Activated naive CD4-positive, alpha-beta T cell treated with anti-CD3 and anti-CD28 coated beads for 36 hours (primary cell): ENCODE measurements around the gene SYCP1. TPM values are rescaled to one million over a fixed set of nuclear protein-coding genes. Genes with fewer than 3 reads are reported as not detected.
A peak's percentile ranks its signal among the peaks of the same experiment; 100 is the strongest.
"Not testable (repeated sequence)": the region's sequence is repeated elsewhere in the genome, so short reads cannot be mapped to it uniquely, and the experiment has no call there.

ENCODE experiments used
- CTCF ChIA-PET: fragments of 350-600 bp; sonication (Branson Sonifier 250); formaldehyde crosslinking; loops from one replicate; lab custom pipeline; 2021; ENCODE audit warnings: antibody characterized with exemption; lab: Charles Lee
- DNase-seq: peaks from one replicate; pipeline ENCODE4 v3.0.0-alpha.2; 2020
- H3K27ac Mint-ChIP-seq: one replicate; pipeline ENCODE4 v1.8.0; 2021; ENCODE audit warnings: mild to moderate bottlenecking, mixed read lengths
- H3K27me3 Mint-ChIP-seq: one replicate; pipeline ENCODE4 v1.8.0; 2021; ENCODE audit warnings: low read depth, mixed read lengths
- H3K36me3 Mint-ChIP-seq: one replicate; pipeline ENCODE4 v1.8.0; 2021; ENCODE audit warnings: low read depth, mixed read lengths
- H3K4me1 Mint-ChIP-seq: one replicate; pipeline ENCODE4 v1.8.0; 2021; ENCODE audit warnings: low read depth, mixed read lengths
- H3K4me3 Mint-ChIP-seq: one replicate; pipeline ENCODE4 v1.8.0; 2021; ENCODE audit warnings: mild to moderate bottlenecking, moderate library complexity, mixed read lengths
- H3K9me3 Mint-ChIP-seq: one replicate; pipeline ENCODE4 v1.8.0; 2021; ENCODE audit warnings: mixed read lengths
- intact Hi-C: fragments of 100-400 bp; cut with micrococcal nuclease; formaldehyde crosslinking; loops from one replicate; pipeline ENCODE4 v1.15.1; 2023
- total RNA-seq, 2 experiments: library from RNA; stranded (reverse); gene quantifications; one replicate each; pipeline ENCODE4 v1.2.3, GENCODE V29; 2021

The SYCP1 gene, protein sequence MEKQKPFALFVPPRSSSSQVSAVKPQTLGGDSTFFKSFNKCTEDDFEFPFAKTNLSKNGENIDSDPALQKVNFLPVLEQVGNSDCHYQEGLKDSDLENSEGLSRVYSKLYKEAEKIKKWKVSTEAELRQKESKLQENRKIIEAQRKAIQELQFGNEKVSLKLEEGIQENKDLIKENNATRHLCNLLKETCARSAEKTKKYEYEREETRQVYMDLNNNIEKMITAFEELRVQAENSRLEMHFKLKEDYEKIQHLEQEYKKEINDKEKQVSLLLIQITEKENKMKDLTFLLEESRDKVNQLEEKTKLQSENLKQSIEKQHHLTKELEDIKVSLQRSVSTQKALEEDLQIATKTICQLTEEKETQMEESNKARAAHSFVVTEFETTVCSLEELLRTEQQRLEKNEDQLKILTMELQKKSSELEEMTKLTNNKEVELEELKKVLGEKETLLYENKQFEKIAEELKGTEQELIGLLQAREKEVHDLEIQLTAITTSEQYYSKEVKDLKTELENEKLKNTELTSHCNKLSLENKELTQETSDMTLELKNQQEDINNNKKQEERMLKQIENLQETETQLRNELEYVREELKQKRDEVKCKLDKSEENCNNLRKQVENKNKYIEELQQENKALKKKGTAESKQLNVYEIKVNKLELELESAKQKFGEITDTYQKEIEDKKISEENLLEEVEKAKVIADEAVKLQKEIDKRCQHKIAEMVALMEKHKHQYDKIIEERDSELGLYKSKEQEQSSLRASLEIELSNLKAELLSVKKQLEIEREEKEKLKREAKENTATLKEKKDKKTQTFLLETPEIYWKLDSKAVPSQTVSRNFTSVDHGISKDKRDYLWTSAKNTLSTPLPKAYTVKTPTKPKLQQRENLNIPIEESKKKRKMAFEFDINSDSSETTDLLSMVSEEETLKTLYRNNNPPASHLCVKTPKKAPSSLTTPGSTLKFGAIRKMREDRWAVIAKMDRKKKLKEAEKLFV
- total RNA-seq, result not detected

DNA sequence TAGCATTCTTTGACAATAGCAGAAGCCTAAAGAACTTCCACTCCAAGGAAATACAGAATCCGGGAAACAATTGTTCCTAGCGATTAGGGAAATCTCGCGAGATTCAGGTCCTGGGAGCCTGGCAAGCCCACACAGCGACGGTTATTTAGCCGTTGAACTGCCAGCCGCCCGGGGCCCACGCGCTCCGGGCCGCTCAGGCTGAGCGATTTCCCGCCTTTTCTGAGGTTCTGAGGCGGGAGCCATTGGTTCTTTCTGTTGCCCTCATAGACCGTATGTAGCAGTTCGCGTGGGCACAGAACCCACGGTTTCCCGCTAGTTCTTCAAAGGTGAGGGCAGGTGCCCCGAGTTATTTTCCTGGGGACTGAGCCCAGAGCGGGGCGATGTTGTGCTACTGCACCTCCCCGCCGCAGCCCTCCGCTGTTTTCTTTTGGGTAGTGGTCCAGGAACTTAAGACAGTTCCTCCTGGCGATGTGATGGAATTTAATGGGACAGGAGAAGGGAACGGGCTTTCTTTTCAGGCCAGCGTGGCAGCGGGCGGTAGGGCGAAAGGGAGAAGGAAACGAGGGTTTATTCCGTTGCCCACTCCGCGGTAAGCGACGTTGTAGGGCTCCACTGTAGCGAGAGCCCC, at the start of gene SYCP1:
SYCP1 (plus strand) TSS at position 171 of the 628 bp plus-strand sequence. CDS start 602 bp downstream, outside the sequence.
- H3K36me3 Mint-ChIP-seq, result no peaks in the 10 kb centered on the region
- peak within 1 kb of the TSS; percentile 43 for H3K4me3 Mint-ChIP-seq

DNA sequence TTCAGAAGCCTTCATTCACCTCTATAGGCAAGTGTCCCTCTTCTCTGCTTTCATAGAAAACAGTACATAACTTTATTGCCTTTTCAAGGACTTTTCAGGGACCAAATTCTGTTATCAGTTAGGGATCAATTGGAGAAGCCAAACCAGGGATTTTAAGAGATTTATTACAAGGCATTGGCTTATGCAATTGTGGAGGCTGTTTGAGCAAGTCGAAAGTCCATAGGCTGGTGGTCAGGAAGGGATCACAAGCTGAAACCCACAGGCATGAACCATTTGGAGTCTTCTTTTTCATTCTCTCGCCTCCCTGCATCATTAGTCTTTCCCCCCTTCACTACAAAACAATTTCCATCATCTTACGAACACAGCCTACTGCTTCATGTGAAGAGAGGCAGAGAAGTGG, 34.8 kb upstream of the SYCP1 start:
- DNase-seq, result no peak
- CTCF ChIA-PET, result no interaction called here
- Mint-ChIP-seq H3K27me3 (peaks cover 9% of the 10 kb centered on the region), H3K36me3 (peaks cover 3% of the 10 kb centered on the region), H3K9me3 (peaks cover 15% of the 10 kb centered on the region), H3K4me1 (no peaks in the 10 kb centered on the region), H3K27ac (no peak overlapping the region), H3K4me3 (no peak overlapping the region)
- intact Hi-C loops, result no loop called here

More for the DNA sequence above, at the start of gene SYCP1:
- DNase-seq, result no peak
- Mint-ChIP-seq H3K9me3 (no peaks in the 10 kb centered on the region), H3K27ac (no peak within 1 kb of the TSS), H3K4me1 (peaks cover 8% of the 10 kb centered on the region), H3K27me3 (peaks cover 29% of the 10 kb centered on the region)
- CTCF ChIA-PET, result no interaction called here
- intact Hi-C loops, result no loop called here

DNA sequence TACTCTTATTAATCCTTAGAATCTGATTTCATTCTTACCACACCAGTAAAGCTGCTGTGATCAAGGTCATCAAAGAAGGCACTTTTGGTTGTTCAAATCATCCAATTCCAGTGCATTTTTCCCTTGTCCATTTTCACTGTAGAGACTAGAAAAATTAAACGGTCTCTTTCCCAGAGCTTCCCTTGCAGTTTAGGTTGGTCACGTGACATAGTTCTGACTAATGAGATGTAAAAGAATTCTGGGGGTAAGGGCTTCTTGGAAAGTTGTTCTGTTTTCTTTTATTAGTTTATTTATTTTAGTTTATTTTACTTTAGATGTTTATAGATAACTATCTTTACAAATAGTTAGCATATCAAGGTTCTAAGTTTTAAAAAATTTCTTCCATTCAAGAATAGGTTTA, 34.3 kb upstream of the SYCP1 start:
- H3K4me3 Mint-ChIP-seq, result no peak overlapping the region
- H3K27ac Mint-ChIP-seq, result no peak overlapping the region
- no peak for DNase-seq
- H3K27me3 Mint-ChIP-seq, result peaks cover 9% of the 10 kb centered on the region
- no peaks in the 10 kb centered on the region for H3K4me1 Mint-ChIP-seq
- H3K9me3 Mint-ChIP-seq, result peaks cover 15% of the 10 kb centered on the region
- CTCF ChIA-PET, result no interaction called here
- intact Hi-C loops, result no loop called here
- peaks cover 3% of the 10 kb centered on the region for H3K36me3 Mint-ChIP-seq

DNA sequence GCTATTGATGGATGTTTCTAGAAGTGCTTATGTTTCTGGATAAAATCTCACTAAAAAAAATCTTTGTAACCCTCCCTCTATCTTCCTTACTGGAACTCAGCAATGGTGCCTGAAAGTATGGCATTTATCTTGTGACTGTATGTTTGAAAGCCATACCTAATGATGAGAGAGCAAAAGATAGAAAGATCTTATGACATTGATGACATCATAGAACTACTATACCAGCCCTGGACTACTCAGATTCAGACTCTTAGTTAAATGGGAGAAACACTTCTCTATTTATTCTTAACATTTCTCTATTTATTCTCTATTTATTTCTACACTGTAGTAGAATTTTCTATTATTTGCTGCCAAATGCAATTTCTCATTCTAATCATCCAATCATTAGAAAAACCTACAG, 32.7 kb upstream of the SYCP1 start:
- CTCF ChIA-PET, result no interaction called here
- intact Hi-C loops, result no loop called here
- Mint-ChIP-seq H3K4me3 (no peak overlapping the region), H3K36me3 (peaks cover 3% of the 10 kb centered on the region), H3K4me1 (no peaks in the 10 kb centered on the region), H3K27ac (no peak overlapping the region), H3K27me3 (peaks cover 12% of the 10 kb centered on the region), H3K9me3 (peaks cover 15% of the 10 kb centered on the region)
- no peak for DNase-seq

DNA sequence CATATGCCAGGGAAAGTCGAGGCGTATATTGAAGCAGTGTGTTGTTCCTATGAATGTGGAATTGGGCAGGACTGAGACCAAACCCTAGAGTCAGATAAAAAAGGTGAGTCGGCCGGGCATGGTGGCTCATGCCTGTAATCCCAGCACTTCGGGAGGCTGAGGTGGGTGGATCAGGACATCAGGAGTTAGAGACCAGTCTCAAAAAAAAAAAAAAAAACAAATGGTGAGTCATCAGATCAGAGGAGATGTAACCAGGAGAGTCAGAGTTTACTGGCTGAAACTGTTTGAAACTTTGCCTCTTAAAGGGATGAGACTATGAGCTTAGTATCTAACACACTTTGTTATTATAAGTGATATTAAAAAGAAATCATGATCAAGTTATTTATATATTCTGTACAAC, 26.4 kb upstream of the SYCP1 start:
- Mint-ChIP-seq H3K27me3 (peaks cover 6% of the 10 kb centered on the region), H3K36me3 (peaks cover 3% of the 10 kb centered on the region), H3K4me1 (no peaks in the 10 kb centered on the region), H3K4me3 (no peak overlapping the region), H3K9me3 (peaks cover 7% of the 10 kb centered on the region), H3K27ac (no peak overlapping the region)
- intact Hi-C loops, result no loop called here
- no peak for DNase-seq
- CTCF ChIA-PET, result no interaction called here

DNA sequence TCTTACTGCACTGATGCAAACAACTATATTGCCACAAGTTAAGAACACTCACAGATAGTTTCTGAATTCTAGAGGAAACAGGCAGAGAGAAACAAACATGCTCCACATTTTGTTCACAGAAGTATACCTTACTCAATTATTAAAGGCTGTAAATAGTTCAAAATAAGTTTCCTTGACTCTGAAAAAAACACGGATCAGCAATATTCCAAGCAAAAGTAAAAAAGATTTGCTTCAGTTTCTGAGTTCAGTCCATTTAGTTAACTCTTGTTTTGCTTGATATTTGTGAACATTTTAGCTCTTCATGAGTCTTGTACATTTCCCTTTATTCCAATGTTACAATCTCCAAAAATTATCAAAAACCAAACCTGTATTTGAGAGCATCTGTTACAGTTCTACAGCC, 24.6 kb upstream of the SYCP1 start:
- H3K36me3 Mint-ChIP-seq, H3K27ac Mint-ChIP-seq, H3K4me3 Mint-ChIP-seq, H3K9me3 Mint-ChIP-seq, intact Hi-C loops, CTCF ChIA-PET, H3K27me3 Mint-ChIP-seq, H3K4me1 Mint-ChIP-seq, DNase-seq: not testable (repeated sequence)

DNA sequence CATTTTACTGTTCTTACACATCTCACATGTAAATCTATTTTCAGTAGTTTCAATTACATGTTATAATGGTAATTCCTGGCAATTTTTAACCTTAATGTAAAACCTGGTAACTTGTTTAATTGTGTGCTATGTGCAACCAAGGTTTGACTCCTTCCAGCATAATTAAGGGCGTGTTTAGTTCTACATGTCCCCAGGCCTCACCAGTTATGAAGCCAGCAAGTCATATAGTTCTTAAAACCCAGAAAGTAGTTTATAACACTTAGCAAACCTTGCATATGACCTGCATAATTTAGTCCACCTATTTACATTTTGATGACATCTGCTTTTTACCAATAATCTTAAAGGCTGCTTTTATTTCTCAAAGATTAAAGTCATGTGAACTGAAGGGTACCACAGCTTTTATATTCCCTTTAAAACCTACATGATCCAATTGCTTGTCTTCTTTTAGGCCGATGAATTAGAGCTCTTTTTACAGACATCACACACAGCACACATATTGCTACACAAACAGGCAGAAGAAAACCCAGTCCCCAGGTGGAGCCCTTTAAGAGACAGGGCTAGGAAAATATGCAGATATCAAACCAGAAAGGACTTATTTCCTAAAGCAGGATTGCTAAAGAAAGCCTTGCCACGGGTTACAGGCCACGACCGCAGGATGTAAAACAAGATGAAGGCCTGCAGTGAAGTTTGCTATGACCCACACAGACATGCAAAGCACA, 23.2 kb upstream of the SYCP1 start:
- Mint-ChIP-seq H3K9me3 (no peaks in the 10 kb centered on the region), H3K4me3 (no peak overlapping the region), H3K36me3 (no peaks in the 10 kb centered on the region), H3K27ac (no peak overlapping the region), H3K4me1 (no peaks in the 10 kb centered on the region), H3K27me3 (peaks cover 3% of the 10 kb centered on the region)
- CTCF ChIA-PET, result no interaction called here
- DNase-seq, result no peak
- intact Hi-C loops, result no loop called here

DNA sequence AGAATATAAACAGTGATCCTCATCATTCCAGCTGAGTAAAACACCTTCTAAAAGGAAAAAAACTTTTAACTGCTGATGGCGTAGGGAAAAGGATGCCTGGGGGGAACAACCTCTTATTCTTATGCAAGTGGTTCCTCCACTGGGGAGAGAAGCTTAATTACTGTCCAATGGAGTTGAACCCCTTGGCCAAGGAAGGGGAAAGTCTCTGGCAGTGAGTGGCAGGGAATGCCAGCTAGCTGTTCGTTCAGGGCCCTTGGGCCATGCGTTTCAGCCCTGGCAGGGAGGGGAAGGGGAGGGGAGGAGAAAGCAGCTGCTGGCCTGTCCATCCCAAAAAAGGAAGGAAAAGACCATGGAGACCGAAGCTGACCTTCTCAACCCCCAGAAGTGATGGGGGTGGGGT, 22.6 kb upstream of the SYCP1 start:
- Mint-ChIP-seq H3K4me3 (no peak overlapping the region), H3K27me3 (peaks cover 3% of the 10 kb centered on the region), H3K9me3 (no peaks in the 10 kb centered on the region), H3K27ac (no peak overlapping the region), H3K36me3 (no peaks in the 10 kb centered on the region), H3K4me1 (no peaks in the 10 kb centered on the region)
- CTCF ChIA-PET, result no interaction called here
- intact Hi-C loops, result no loop called here
- DNase-seq, result no peak

DNA sequence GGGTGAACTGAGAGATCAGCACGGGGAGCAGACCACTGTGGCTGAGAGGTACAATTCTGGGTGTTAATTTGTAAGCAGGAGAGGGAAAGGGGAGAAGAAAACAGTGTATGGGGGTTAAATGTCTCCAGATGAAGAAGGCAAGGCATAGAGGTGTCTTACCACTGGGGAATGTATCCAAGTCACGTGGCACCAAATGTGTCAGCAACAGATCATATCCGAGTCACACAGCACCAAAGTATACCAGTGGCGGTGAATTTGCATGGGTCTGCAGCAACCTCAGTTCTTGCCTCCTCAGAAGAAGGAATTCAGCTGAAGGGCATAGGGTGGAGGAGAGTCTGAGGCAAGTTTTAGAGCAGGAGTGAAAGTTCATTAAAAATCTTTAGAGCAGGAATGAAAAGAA, 21.2 kb upstream of the SYCP1 start:
- no peaks in the 10 kb centered on the region for H3K9me3 Mint-ChIP-seq
- CTCF ChIA-PET, result no interaction called here
- intact Hi-C loops, result no loop called here

DNA sequence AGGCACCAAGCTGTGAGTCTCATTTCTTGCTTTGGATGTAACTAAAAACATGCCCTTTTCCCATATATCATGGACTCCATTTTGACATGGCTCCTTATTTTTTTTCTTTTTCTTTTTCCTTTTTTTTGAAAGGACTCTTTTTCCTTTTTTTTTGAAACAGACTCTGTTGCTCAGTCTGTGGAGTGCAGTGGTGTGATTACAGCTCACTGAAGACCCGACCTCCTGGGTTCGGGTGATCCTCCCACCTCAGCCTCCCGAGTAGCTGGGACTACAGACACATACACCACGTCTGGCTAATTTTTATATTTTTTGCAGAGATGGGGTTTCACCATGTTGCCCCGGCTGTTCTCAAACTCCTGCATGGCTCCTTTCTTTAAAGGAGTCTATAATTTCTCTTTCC, 10.4 kb upstream of the SYCP1 start:
- no peaks in the 10 kb centered on the region for H3K9me3 Mint-ChIP-seq
- no peak for DNase-seq
- no peaks in the 10 kb centered on the region for H3K36me3 Mint-ChIP-seq
- H3K4me3 Mint-ChIP-seq, result no peak overlapping the region
- H3K4me1 Mint-ChIP-seq, result no peaks in the 10 kb centered on the region
- intact Hi-C loops, result no loop called here
- H3K27ac Mint-ChIP-seq, result no peak overlapping the region
- H3K27me3 Mint-ChIP-seq, result peaks cover 10% of the 10 kb centered on the region
- CTCF ChIA-PET, result no interaction called here

More for the DNA sequence above, 21.2 kb upstream of the SYCP1 start:
- Mint-ChIP-seq H3K4me3 (no peak overlapping the region), H3K27ac (no peak overlapping the region), H3K4me1 (no peaks in the 10 kb centered on the region), H3K27me3 (no peaks in the 10 kb centered on the region), H3K36me3 (no peaks in the 10 kb centered on the region)
- no peak for DNase-seq

DNA sequence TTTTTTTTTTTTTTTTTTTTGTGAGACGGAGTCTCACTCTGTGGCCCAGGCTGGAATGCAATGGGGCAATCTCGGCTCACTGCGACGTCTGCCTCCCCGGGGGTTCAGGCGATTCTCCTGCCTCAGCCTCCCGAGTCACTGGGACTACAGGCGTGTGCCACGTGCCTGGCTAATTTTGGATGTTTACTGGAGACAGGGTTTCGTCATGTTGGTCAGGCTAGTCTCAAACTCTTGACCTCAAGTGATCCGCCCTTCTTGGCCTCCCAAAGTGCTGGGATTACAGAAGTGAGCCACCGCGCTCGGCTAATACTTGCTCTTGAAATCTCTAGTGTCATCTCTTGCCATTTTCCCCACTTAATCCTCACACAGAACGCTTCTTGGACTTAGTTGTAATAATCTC, 1.1 kb upstream of the SYCP1 start:
- Mint-ChIP-seq H3K4me3 (no peak overlapping the region), H3K4me1 (peaks cover 8% of the 10 kb centered on the region), H3K27ac (no peak overlapping the region), H3K9me3 (no peaks in the 10 kb centered on the region), H3K27me3 (peaks cover 28% of the 10 kb centered on the region), H3K36me3 (no peaks in the 10 kb centered on the region)
- no peak for DNase-seq
- intact Hi-C loops, result no loop called here
- CTCF ChIA-PET, result interaction anchor here (0.6 kb wide), 1 partner anchor 1474 kb away, joined by 3 read pairs; no protein-coding TSS in a partner anchor

DNA sequence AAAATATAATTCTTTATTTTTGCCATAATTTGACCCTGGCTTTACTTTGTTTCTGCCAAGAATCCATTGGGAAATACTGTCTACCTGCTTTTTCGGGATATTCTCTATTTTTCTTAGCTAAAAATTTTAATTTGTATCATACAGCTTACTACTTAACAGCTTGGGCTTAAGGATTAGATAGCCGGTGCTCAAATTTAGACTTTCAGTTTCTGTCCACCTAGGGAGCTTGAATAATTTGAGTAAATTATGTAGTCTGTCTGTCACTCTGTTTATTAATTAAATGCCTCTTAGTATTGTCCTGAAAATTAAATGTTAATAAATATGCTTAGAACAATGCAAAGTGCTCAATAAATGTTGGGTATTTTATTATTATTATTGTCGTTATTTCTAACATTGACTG, 6.7 kb downstream of the SYCP1 start:
- intact Hi-C loops, result no loop called here
- Mint-ChIP-seq H3K4me1 (no peaks in the 10 kb centered on the region), H3K27me3 (peaks cover 10% of the 10 kb centered on the region), H3K9me3 (no peaks in the 10 kb centered on the region), H3K36me3 (no peaks in the 10 kb centered on the region), H3K27ac (no peak overlapping the region), H3K4me3 (no peak overlapping the region)
- DNase-seq, result no peak
- CTCF ChIA-PET, result interaction anchor here (0.5 kb wide), 1 partner anchor 261 kb away, joined by 3 read pairs; no protein-coding TSS in a partner anchor
